ENCODE results near the gene FGA.
A peak's percentile ranks its signal among the peaks of the same experiment; 100 is the strongest.

The FGA gene

GRCh38 chr4:154590329-154591006 is at the start of gene FGA:
Gene FGA, minus strand, starts transcription at chr4:154590742. Its CDS starts 55 bp downstream, at chr4:154590687.
- DNase-seq (ENCODE audit: low spot score) = no peak

- no peak for DNase-seq (ENCODE audit: low spot score)
Observed at GRCh38 chr4:154634058-154634457, 43.5 kb upstream of the FGA start.

- DNase-seq (ENCODE audit: low spot score) = no peak
Observed at GRCh38 chr4:154631828-154632227, 41.3 kb upstream of the FGA start.

- DNase-seq (ENCODE audit: low spot score) = no peak
Observed at GRCh38 chr4:154630324-154630723, 39.8 kb upstream of the FGA start.

GRCh38 chr4:154626793-154627484 is 36.4 kb upstream of the FGA start:
- DNase-seq (ENCODE audit: low spot score) = peak; percentile 29

- DNase-seq (ENCODE audit: low spot score) = no peak
Observed at GRCh38 chr4:154625971-154626370, 35.4 kb upstream of the FGA start.

- no peak for DNase-seq (ENCODE audit: low spot score)
Observed at GRCh38 chr4:154623995-154624394, 33.5 kb upstream of the FGA start.

- no peak for DNase-seq (ENCODE audit: low spot score)
Observed at GRCh38 chr4:154623436-154623835, 32.9 kb upstream of the FGA start.

GRCh38 chr4:154622598-154622997 is 32.1 kb upstream of the FGA start:
- DNase-seq (ENCODE audit: low spot score) = peak; percentile 40

GRCh38 chr4:154620111-154620510 is 29.6 kb upstream of the FGA start:
- no peak for DNase-seq (ENCODE audit: low spot score)

GRCh38 chr4:154618708-154619315 is 28.3 kb upstream of the FGA start:
- peak; percentile 39 for DNase-seq (ENCODE audit: low spot score)

- DNase-seq (ENCODE audit: low spot score) = no peak
Observed at GRCh38 chr4:154617820-154618317, 27.3 kb upstream of the FGA start.

GRCh38 chr4:154616731-154617130 is 26.2 kb upstream of the FGA start:
- no peak for DNase-seq (ENCODE audit: low spot score)

GRCh38 chr4:154616287-154616686 is 25.7 kb upstream of the FGA start:
- no peak for DNase-seq (ENCODE audit: low spot score)

- no peak for DNase-seq (ENCODE audit: low spot score)
Observed at GRCh38 chr4:154615211-154615610, 24.7 kb upstream of the FGA start.

- no peak for DNase-seq (ENCODE audit: low spot score)
Observed at GRCh38 chr4:154614306-154614705, 23.8 kb upstream of the FGA start.

GRCh38 chr4:154612472-154613414 is 22.2 kb upstream of the FGA start, which contains the start of gene FGG:
Gene FGG, minus strand, starts transcription at chr4:154612656. Its CDS starts 47 bp downstream, at chr4:154612609.
- DNase-seq (ENCODE audit: low spot score) = no peak

- DNase-seq (ENCODE audit: low spot score) = no peak
Observed at GRCh38 chr4:154611833-154612232, 21.3 kb upstream of the FGA start.

- no peak for DNase-seq (ENCODE audit: low spot score)
Observed at GRCh38 chr4:154610582-154610981, 20.0 kb upstream of the FGA start.

- no peak for DNase-seq (ENCODE audit: low spot score)
Observed at GRCh38 chr4:154609532-154609931, 19.0 kb upstream of the FGA start.

GRCh38 chr4:154608361-154609252 is 18.1 kb upstream of the FGA start:
- no peak for DNase-seq (ENCODE audit: low spot score)
